Ascending aorta (tissue), 2 donors: Measurements from ENCODE around the gene TSTD1. TPM values are rescaled to one million over a fixed set of nuclear protein-coding genes. Genes with fewer than 3 reads are reported as not detected.
A peak's percentile ranks its signal among the peaks of the same experiment; 100 is the strongest.
"Not testable (repeated sequence)": the region's sequence is repeated elsewhere in the genome, so short reads cannot be mapped to it uniquely, and the experiment has no call there.

Source experiments
- DNase-seq, 2 donors: peaks; one replicate each; pipeline ENCODE4 v3.0.0-alpha.2; 2019; ENCODE audit warnings: low spot score in 2 of 2
- H3K27ac ChIP-seq, 2 donors: fragments of 200-600 bp; sonication (generic); one replicate each; pipeline ENCODE4 v1.5.1; 2016 to 2017; ENCODE audit warnings: mild to moderate bottlenecking in 1 of 2
- H3K27me3 ChIP-seq: fragments of 200-600 bp; sonication (generic); one replicate; pipeline ENCODE4 v1.5.1; 2017
- H3K36me3 ChIP-seq, 2 donors: fragments of 200-600 bp; sonication (generic); one replicate each; pipeline ENCODE4 v1.5.1; 2016
- H3K4me1 ChIP-seq, 2 donors: fragments of 200-600 bp; sonication (generic); one replicate each; pipeline ENCODE4 v1.5.1; 2016 to 2017; ENCODE audit warnings: mild to moderate bottlenecking in 1 of 2
- H3K4me3 ChIP-seq, 2 donors: fragments of 200-600 bp; sonication (generic); one replicate each; pipeline ENCODE4 v1.5.1; 2016 to 2017; ENCODE audit warnings: mild to moderate bottlenecking in 1 of 2
- H3K9me3 ChIP-seq, 2 donors: fragments of 200-600 bp; sonication (generic); one replicate each; pipeline ENCODE4 v1.5.1; 2016
- intact Hi-C: fragments of 100-400 bp; cut with DNase I; formaldehyde crosslinking; loops from one replicate; pipeline ENCODE4 v1.15.1; 2023
- total RNA-seq: library from RNA; depleted of rRNA; stranded (reverse); fragments of >200 nt; gene quantifications from one replicate; pipeline ENCODE4 v1.1.0, GENCODE V29; 2016
- TF ChIP-seq, protein P1 (sequence below), 3 experiments: fragments of 200-600 bp in 2 of 3; fragments of 450-650 bp in 1 of 3; sonication (generic) in 2 of 3; IDR thresholded peaks; one replicate each; pipeline ENCODE4 v1.5.1; 2016 to 2019; ENCODE audit warnings: antibody characterized with exemption in 3 of 3, mild to moderate bottlenecking in 1 of 3, moderate library complexity in 1 of 3

TSTD1 gene
- total RNA-seq, 1 donor from 2014 or later, result not detected

DNA sequence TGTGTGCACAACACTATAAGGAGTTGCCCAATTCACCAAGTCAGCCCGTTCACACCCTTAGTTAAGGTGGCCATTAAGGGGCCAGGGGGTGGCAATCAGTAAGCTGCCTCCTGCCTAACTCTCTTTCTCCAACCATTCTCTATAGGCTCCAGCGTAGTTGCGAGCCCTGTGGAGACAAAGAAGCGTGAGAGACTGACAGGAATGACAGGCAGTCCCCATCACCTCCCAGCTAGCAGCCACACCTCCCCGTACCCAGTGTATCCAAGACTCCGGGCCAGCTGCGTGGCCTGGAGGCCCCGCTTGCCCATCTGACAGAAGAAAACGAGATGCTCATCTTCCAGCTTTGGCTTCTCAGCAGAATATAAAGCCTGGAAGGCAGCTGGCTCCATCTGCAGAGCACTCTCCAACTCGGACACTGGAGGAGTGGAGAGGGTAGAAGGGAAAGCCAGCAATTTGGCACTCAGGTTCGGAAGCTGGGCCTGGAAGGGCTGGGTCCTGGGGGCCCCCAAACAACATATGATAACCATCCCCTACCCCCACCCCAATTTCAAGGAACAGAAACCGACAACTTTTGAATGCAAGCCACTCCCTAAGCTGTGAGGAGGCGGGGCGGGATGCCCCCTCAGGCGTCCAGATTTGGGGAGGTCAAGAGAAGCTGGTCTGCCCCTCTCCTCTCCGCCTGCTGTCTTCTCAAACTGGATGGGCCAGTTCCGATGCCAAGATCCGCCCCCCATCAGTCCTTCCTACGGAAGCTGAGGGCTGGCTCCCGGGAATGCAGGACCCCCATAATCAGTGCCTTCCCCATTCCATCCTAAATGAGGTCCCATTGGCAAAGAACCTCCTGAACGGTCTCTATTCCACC lies 872 bp downstream of the TSTD1 start:
- H3K4me3 ChIP-seq, result peak overlapping the region; percentile 39 to 56
- no peak for DNase-seq
- H3K27ac ChIP-seq, result no peak overlapping the region
- intact Hi-C loops, result no loop called here
- H3K4me1 ChIP-seq, result no peaks in the 10 kb centered on the region
- TF ChIP-seq, protein P1, sequence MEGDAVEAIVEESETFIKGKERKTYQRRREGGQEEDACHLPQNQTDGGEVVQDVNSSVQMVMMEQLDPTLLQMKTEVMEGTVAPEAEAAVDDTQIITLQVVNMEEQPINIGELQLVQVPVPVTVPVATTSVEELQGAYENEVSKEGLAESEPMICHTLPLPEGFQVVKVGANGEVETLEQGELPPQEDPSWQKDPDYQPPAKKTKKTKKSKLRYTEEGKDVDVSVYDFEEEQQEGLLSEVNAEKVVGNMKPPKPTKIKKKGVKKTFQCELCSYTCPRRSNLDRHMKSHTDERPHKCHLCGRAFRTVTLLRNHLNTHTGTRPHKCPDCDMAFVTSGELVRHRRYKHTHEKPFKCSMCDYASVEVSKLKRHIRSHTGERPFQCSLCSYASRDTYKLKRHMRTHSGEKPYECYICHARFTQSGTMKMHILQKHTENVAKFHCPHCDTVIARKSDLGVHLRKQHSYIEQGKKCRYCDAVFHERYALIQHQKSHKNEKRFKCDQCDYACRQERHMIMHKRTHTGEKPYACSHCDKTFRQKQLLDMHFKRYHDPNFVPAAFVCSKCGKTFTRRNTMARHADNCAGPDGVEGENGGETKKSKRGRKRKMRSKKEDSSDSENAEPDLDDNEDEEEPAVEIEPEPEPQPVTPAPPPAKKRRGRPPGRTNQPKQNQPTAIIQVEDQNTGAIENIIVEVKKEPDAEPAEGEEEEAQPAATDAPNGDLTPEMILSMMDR (IDR thresholded peaks at IDR 0.05), result no peak
- no peaks in the 10 kb centered on the region for H3K27me3 ChIP-seq
- H3K9me3 ChIP-seq, result no peaks in the 10 kb centered on the region
- H3K36me3 ChIP-seq, result peaks cover 38 to 41% of the 10 kb centered on the region in 2 donors

DNA sequence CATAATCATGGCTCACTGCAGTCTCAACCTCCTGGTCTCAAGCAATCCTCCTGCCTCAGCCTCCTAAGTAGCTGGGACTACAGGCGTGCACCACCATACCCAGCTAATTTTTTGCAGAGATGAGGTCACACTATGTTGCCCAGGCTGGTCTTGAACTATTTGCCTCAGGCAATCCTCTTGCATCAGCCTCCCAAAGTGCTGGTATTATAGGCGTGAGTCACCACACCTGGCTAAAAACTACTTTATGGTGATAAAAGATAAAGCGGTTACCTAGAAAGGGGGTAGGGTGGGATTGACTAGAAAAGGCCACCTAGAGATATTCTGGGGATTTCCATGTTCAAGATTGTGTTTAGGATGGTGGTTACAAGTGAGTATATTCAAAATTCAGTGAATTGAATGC lies 5.0 kb downstream of the TSTD1 start:
- Histone ChIP-seq H3K4me3 (no peak overlapping the region), H3K27me3 (no peaks in the 10 kb centered on the region), H3K4me1 (no peaks in the 10 kb centered on the region), H3K27ac (no peak overlapping the region), H3K36me3 (peaks cover 0 to 3% of the 10 kb centered on the region in 2 donors), H3K9me3 (no peaks in the 10 kb centered on the region)
- TF ChIP-seq, protein P1 (IDR thresholded peaks at IDR 0.05), result no peak
- no peak for DNase-seq
- intact Hi-C loops, result no loop called here

DNA sequence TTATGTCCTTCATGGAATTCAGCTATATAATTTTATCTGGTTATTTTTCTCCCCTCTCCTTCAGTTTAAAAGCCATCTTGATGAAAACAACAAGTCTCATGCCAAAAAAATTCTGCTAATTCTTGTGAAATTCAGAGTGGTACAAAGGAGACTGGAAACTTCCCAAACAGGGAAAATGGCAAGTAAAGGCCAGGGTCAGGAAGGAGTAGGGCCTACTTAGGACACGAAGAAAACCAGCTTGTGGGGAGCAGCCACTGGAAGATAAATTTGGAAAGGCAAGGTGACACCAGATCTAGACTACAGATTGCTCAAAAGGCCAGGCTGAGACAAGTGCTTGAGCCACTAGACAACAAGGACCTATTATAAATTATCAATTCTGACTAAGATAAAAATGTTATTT lies 6.4 kb downstream of the TSTD1 start:
- no peaks in the 10 kb centered on the region for H3K9me3 ChIP-seq

DNA sequence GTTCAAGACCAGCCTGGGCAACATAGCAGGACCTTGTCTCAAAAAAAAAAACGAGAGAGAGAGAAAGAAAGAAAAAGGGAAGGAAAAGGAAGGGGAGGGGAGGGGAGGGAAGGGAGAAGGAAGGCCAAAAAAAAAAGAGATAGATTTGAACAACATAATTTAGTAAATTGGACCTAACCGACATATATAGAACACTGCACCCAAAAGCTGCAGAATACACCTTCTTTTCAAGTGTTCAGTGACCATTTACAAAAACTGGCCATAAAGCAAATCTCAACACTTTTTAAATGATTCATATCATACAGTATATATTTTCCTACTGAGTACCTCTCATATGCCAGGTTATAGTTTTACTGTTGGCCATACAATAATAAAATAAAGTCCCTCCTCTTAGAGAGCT lies 6.9 kb downstream of the TSTD1 start:
- no peaks in the 10 kb centered on the region for H3K36me3 ChIP-seq
- TF ChIP-seq, protein P1 (IDR thresholded peaks at IDR 0.05), result no peak
- H3K27me3 ChIP-seq, result no peaks in the 10 kb centered on the region
- no peaks in the 10 kb centered on the region for H3K4me1 ChIP-seq
- DNase-seq, result no peak
- intact Hi-C loops, result no loop called here
- no peak overlapping the region for H3K4me3 ChIP-seq
- no peaks in the 10 kb centered on the region for H3K9me3 ChIP-seq
- H3K27ac ChIP-seq, result no peak overlapping the region

More for the DNA sequence above, 6.4 kb downstream of the TSTD1 start:
- no peak overlapping the region for H3K4me3 ChIP-seq
- no peak for DNase-seq
- no peaks in the 10 kb centered on the region for H3K4me1 ChIP-seq
- TF ChIP-seq, protein P1 (IDR thresholded peaks at IDR 0.05), result no peak
- no peaks in the 10 kb centered on the region for H3K27me3 ChIP-seq
- intact Hi-C loops, result no loop called here
- no peak overlapping the region for H3K27ac ChIP-seq
- H3K36me3 ChIP-seq, result no peaks in the 10 kb centered on the region

DNA sequence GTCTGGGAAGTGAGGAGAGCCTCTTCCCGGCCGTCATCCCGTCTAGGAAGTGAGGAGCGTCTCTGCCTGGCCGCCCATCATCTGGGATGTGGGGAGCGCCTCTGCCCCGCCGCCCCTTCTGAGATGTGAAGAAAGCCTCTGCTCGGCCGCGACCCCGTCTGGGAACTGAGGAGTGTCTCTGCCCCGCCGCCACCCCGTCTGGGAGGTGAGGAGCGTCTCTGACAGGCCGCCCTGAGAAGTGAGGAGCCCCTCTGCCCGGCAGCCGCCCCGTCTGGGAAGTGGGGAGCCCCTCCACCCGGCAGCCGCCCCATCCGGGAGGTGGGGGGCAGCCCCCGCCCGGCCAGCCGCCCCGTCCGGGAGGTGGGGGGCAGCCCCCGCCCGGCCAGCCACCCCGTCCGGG lies 9.3 kb downstream of the TSTD1 start:
- H3K4me3 ChIP-seq, H3K27ac ChIP-seq, H3K4me1 ChIP-seq, H3K9me3 ChIP-seq, DNase-seq, H3K36me3 ChIP-seq, intact Hi-C loops, H3K27me3 ChIP-seq: not testable (repeated sequence)

DNA sequence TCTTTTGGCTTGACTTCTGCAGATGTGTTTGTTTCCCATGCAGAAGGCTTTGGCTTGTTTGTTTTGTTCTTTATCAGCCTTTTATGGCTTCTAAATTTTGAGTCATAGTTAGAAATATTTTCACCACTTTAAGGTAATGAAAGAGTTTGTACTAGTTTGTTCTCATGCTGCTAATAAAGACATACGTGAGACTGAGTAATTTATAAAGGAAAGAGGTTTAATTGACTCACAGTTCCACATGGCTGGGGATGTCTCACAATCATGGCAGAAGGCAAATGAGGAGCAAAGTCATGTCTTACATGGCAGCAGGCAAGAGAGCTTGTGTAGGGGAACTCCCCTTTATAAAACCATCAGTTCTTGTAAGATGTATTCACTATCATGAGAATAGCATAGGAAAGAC lies 11.8 kb downstream of the TSTD1 start:
- H3K4me1 ChIP-seq, H3K27me3 ChIP-seq, H3K4me3 ChIP-seq, intact Hi-C loops, H3K9me3 ChIP-seq, H3K27ac ChIP-seq, DNase-seq, H3K36me3 ChIP-seq: not testable (repeated sequence)

DNA sequence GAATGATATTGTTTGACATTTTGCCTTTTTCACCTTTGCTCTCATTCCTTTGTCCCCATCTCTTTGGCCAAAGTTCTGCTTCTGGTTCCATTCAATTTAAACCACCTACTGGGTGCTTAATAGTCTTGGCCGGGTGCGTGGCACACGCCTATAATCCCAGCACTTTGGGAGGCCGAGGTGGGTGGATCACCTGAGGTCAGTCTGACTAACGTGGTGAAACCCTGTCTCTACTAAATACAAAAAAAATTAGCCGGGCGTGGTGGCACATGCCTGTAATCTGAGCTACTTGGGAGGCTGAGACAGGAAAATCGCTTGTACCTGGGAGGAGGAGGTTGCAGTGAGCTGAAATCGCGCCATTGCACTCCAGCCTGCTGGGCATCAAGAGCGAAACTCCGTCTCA lies 16.3 kb downstream of the TSTD1 start:
- DNase-seq, intact Hi-C loops: not testable (repeated sequence)

More for the DNA sequence above, 16.3 kb downstream of the TSTD1 start:
- not testable (repeated sequence) for H3K4me3 ChIP-seq, H3K27ac ChIP-seq, H3K36me3 ChIP-seq, H3K27me3 ChIP-seq, H3K9me3 ChIP-seq
- H3K4me1 ChIP-seq, result peaks cover 0 to 13% of the 10 kb centered on the region in 2 donors
